H1 (cell line): ENCODE data around the gene CDH8. TPM values are rescaled to one million over a fixed set of nuclear protein-coding genes. Genes with fewer than 3 reads are reported as not detected.

Experiments used
- CBX8 ChIP-seq: fragments of 300-800, 300-1000 bp; sonication (generic); IDR thresholded peaks from 2 replicates; pipeline ENCODE4 v1.7.1; 2016; ENCODE audit warnings: low read depth, low read length, borderline replicate concordance
- PHF8 ChIP-seq: fragments of 200-600 bp; sonication (generic); conservative IDR thresholded peaks from 2 replicates; pipeline ENCODE4 v1.7.1; 2012; ENCODE audit warnings: low read depth, mild to moderate bottlenecking, inconsistent platforms, low read length, moderate library complexity
- polyA plus RNA-seq, 7 experiments: library from polyadenylated mRNA; depleted of rRNA in 3 of 7; stranded (reverse) in 5 of 7; unstranded in 2 of 7; fragments of >200 nt in 5 of 7; fragments of 200-250 nt in 2 of 7; gene quantifications; 1 replicate in 5 of 7; 2 replicates in 1 of 7; 4 replicates in 1 of 7; pipeline versions ENCODE4 v1.2.1 to v1.2.3, GENCODE V29; 2011 to 2013; ENCODE audit warnings: missing spikeins in 2 of 7, mixed read lengths in 2 of 7
- total RNA-seq: library from RNA; stranded (reverse); fragmentation: NEBNext Ultra II Directional; extraction: Animal tissue kit (Norgen Biotek cat#: 25700); gene quantifications from 2 replicates; pipeline ENCODE4 v1.2.1, GENCODE V29; 2021

Gene CDH8
- total and polyA plus RNA-seq, 2 of the 8 experiments (the other 6 are each of a cell fraction or from before 2014, with no cell fraction given) = 7.7 to 8.4 TPM

DNA sequence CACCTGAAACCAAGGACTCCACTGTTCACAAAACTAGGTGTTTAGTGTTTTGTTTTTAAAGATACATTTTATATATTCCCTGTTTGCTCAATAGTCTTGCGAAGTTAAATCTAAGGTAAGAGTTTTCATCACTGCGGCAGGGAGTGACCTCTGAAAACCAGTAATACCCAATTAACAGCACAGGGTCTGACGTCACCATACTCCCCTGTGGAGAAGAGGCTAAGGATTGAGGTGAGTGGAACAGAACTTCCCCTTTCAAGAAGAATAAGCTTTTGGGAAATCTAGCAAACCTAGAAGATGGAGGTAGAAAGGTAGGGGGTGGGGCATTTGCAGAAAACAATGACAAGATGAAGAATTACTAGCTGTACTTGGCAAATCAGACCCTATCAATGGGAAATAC, 120.7 kb downstream of the CDH8 start (continued):
- TF ChIP-seq CBX8 (no peak), PHF8 (no peak)
- TF ChIP-seq, all 59 proteins: peak for 0
